T-helper 1 cell treated with Interleukin-12 subunit alpha and Interleukin-12 subunit beta and Interleukin-4 antibody, amounts not matched to agents 30 μg/mL and 1 μg/mL, for 36 hours (primary cell): ENCODE results near the gene OTOS.
A peak's percentile ranks its signal among the peaks of the same experiment; 100 is the strongest.

Experiments
- H3K27ac Mint-ChIP-seq: one replicate; pipeline ENCODE4 v1.8.0; 2021; ENCODE audit warnings: mild to moderate bottlenecking, mixed read lengths
- H3K27me3 Mint-ChIP-seq: one replicate; pipeline ENCODE4 v1.8.0; 2021; ENCODE audit warnings: low read depth, mixed read lengths
- H3K36me3 Mint-ChIP-seq: one replicate; pipeline ENCODE4 v1.8.0; 2021; ENCODE audit warnings: low read depth, mixed read lengths
- H3K4me1 Mint-ChIP-seq: one replicate; pipeline ENCODE4 v1.8.0; 2021; ENCODE audit warnings: low read depth, mixed read lengths
- H3K4me3 Mint-ChIP-seq: one replicate; pipeline ENCODE4 v1.8.0; 2021; ENCODE audit warnings: mild to moderate bottlenecking, moderate library complexity, mixed read lengths
- H3K9me3 Mint-ChIP-seq: one replicate; pipeline ENCODE4 v1.8.0; 2021; ENCODE audit warnings: mixed read lengths

OTOS gene

DNA sequence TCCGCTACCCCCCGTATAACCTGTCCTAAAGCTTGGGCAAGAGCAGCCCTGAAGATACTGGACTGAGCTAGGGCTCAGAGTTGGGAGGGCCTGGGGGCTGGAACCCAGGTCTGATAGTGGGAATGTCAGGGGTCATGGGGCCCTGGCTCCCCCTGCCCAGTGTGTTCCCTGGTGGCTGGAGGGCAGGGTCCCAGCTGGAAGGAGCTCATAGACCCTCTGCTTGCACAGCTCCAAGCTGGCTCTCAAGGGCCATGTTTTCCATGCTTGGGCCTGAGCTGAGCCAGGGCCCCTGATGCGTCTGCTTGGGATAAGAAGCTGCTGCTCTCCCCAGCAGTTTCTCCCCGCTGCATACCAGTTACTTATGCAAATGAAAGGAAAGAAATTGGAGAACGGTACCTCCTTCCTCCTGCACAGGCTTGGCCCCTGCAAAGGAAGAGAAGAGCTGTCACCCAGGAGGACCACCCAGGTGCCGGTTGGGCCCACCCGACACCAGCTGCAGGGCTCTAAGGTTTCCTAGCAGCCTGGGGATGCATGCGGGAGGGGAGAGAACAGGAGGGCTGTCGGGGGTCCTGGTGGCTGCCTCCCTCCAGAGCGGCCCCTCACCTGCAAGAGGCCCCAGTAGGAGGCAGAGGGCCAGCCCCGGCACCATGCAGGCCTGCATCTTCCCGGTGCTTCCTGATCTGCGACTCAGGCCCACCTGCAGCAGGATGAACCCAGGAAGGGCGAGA is 628 bp downstream of the OTOS start:
- Mint-ChIP-seq H3K27me3 (no peaks in the 10 kb centered on the region), H3K4me1 (peaks cover 13% of the 10 kb centered on the region), H3K36me3 (no peaks in the 10 kb centered on the region), H3K4me3 (no peak overlapping the region), H3K9me3 (no peaks in the 10 kb centered on the region), H3K27ac (no peak overlapping the region)

- Mint-ChIP-seq H3K4me3 (no peak overlapping the region), H3K4me1 (peaks cover 17% of the 10 kb centered on the region), H3K9me3 (no peaks in the 10 kb centered on the region), H3K27ac (no peak overlapping the region), H3K27me3 (no peaks in the 10 kb centered on the region), H3K36me3 (no peaks in the 10 kb centered on the region)
These were observed 1.4 kb downstream of the OTOS start for GRCh38 chr2:240139011-240139441.

- Mint-ChIP-seq H3K4me1 (peaks cover 17% of the 10 kb centered on the region), H3K27me3 (no peaks in the 10 kb centered on the region), H3K36me3 (no peaks in the 10 kb centered on the region), H3K27ac (no peak overlapping the region), H3K9me3 (no peaks in the 10 kb centered on the region), H3K4me3 (peak overlapping the region; percentile 3)
These were observed 2.0 kb downstream of the OTOS start for GRCh38 chr2:240138254-240138984.

DNA sequence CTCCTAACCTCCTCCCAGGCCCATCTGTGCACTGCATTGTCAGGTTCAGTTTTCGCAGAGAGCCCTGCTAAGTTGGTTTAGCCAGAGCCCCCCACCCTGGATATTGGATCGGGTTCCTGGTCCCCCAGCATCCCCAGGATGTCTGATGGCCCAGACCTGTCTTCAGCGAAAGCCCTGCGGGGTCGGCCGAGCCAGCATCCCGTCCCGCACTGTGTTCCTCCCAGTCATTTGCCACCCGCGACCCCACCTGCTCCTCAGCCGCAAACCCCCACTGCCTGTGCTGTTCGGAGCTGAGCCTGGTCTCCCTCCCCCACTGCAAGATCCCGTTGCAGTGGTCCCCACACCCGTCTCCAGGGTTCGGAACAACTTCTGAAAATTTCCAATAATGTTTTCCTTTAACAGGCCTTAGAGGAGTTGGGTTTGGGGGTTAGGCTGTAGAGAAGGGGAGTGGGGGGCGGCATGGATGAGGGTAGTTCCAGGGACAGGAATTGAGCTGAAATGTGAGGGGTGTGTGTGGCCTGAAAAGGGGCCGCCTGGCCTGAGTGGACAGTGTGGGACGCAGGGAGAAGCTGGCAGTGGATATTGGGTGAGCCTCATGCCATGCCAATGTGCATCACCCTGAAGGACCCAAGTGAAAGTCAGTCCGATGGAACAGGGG is 2.7 kb downstream of the OTOS start:
- H3K4me1 Mint-ChIP-seq: peaks cover 19% of the 10 kb centered on the region

DNA sequence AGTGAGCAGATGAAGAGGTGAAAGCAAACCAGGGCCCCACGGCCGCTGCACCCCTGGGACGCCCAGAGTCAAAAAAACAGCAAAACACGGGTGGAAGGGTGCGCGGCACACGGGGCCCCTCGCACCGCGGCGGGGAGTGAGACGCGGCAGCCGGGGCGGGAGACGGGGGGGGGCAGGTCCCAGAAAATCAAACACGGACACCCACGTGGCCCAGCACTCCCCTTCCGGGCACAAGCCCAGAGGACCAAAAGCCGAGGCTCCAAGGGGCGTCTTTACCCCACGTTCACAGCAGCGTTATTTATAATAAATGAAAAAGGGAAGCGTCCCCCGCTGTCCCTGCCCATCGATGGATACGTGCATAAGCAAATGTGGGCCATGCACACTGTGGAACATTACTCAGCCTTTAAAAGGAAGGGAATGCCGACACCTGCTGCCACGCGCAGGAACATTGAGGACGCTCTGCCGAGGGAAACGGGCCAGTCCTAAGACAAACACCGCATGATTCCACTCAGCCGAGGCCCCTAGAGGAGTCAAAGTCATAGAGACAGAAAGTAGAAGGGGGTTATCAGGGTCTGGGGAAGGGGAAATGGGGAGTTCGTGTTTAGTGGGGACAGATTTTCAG is 3.7 kb downstream of the OTOS start:
- no peak overlapping the region for H3K27ac Mint-ChIP-seq

More for the DNA sequence above, 2.7 kb downstream of the OTOS start:
- H3K27me3 Mint-ChIP-seq: no peaks in the 10 kb centered on the region
- no peaks in the 10 kb centered on the region for H3K9me3 Mint-ChIP-seq
- peaks cover 6% of the 10 kb centered on the region for H3K36me3 Mint-ChIP-seq
- H3K4me3 Mint-ChIP-seq: no peak overlapping the region
- no peak overlapping the region for H3K27ac Mint-ChIP-seq

GRCh38 chr2:240136013-240136670 is 4.3 kb downstream of the OTOS start, which contains the start of gene COPS9:
COPS9 (minus strand) TSS chr2:240136305; CDS start chr2:240136284, 21 bp downstream.
- H3K4me3 Mint-ChIP-seq: peak within 1 kb of the TSS; percentile 87
- H3K36me3 Mint-ChIP-seq: peaks cover 8% of the 10 kb centered on the region
- H3K4me1 Mint-ChIP-seq: peaks cover 19% of the 10 kb centered on the region
- peak within 1 kb of the TSS; percentile 79 for H3K27ac Mint-ChIP-seq
- H3K27me3 Mint-ChIP-seq: no peaks in the 10 kb centered on the region
- no peaks in the 10 kb centered on the region for H3K9me3 Mint-ChIP-seq

More for the DNA sequence above, 3.7 kb downstream of the OTOS start:
- no peaks in the 10 kb centered on the region for H3K27me3 Mint-ChIP-seq
- peaks cover 19% of the 10 kb centered on the region for H3K4me1 Mint-ChIP-seq
- H3K9me3 Mint-ChIP-seq: no peaks in the 10 kb centered on the region
- H3K36me3 Mint-ChIP-seq: peaks cover 8% of the 10 kb centered on the region
- peak overlapping the region; percentile 87 for H3K4me3 Mint-ChIP-seq

DNA sequence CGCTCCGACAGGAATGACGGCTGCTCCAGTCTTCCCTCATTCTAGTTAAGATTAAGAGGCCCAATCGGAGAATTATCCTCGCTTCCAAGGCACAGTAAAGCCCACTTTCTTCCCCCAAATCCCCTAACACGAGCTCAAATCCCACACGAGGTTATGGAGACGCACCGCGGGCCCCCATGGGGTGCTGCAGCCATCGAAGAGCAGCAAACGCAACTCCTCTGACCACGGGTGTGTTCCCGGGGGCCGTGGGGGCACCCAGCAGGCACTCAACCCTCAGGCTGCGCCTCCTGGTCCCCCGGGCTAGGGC is 4.8 kb downstream of the OTOS start:
- Mint-ChIP-seq H3K27me3 (no peaks in the 10 kb centered on the region), H3K36me3 (peaks cover 8% of the 10 kb centered on the region), H3K4me1 (peaks cover 19% of the 10 kb centered on the region), H3K9me3 (no peaks in the 10 kb centered on the region), H3K4me3 (peak overlapping the region; percentile 87), H3K27ac (peak overlapping the region; percentile 79)

DNA sequence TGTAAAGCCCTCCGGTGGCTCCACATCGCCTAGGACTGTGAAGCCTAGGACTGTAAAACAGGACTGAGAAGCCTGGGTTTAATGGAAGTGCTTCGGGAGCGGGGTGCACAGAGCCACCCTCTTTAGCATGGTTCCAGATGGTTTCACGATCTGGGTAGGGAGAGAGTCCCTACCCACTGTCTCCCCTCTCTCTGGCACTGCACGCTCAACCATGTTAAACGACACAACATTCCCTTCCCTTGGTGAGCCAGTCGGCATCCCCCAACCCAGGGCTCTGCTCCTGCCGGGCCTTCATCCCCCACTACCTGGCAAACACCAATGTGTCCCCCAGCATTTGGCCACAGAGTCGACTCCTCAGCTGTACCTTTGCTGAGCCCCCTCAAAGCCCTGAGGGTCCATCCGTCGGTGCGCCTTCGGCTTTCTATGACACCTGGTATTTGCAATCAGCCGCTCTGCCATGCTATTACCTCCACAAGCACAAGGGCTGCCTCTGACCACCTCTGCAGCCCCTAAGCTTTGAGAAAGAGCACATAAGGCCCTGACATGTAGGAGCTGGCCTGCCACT is 5.4 kb downstream of the OTOS start:
- Mint-ChIP-seq H3K27me3 (no peaks in the 10 kb centered on the region), H3K27ac (peak overlapping the region; percentile 79), H3K4me1 (peaks cover 19% of the 10 kb centered on the region), H3K4me3 (peak overlapping the region; percentile 87), H3K36me3 (peaks cover 10% of the 10 kb centered on the region), H3K9me3 (no peaks in the 10 kb centered on the region)

DNA sequence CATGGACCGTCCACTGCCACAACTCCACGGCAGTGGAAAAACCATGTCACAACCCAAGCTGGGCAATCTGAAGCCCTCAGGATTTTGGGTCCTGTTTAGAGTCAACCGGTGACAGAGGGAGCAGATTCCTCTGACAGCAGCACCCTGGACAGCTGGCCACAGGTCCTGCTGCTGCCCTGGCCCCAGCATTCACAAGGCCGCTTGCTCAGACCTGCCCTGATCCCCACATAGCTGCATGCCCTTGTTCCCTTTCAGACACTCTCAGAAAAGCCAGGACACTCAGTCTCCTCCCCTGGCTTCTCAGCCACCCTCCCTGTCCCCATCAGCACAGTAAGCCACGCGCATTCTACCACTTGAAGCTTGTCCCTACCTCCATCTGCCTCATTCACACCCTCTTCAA is 6.0 kb downstream of the OTOS start:
- peaks cover 16% of the 10 kb centered on the region for H3K36me3 Mint-ChIP-seq
- H3K27ac Mint-ChIP-seq: no peak overlapping the region
- no peaks in the 10 kb centered on the region for H3K9me3 Mint-ChIP-seq
- H3K4me3 Mint-ChIP-seq: peak overlapping the region; percentile 87
- H3K27me3 Mint-ChIP-seq: no peaks in the 10 kb centered on the region
- peaks cover 19% of the 10 kb centered on the region for H3K4me1 Mint-ChIP-seq

- Mint-ChIP-seq H3K9me3 (no peaks in the 10 kb centered on the region), H3K27ac (no peak overlapping the region), H3K4me3 (no peak overlapping the region), H3K36me3 (peaks cover 16% of the 10 kb centered on the region), H3K27me3 (no peaks in the 10 kb centered on the region), H3K4me1 (peaks cover 19% of the 10 kb centered on the region)
These were observed 7.1 kb downstream of the OTOS start for GRCh38 chr2:240133401-240133800.

DNA sequence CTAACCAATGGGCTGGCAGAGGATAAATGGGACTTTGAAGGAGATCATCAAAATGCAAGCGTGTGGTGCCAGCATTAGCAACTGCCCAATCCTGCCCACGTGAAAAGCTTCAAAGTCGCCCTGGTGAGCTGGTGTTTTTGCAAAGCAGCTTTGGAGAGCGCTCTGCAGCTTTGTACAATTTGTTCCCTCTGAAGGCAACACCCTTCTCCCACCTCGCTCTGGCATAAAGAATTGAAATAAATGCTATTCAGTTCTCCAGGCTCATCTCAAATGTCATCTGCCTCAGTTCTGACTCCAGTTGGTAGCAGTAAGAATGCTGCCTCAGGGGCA is 7.8 kb downstream of the OTOS start:
- Mint-ChIP-seq H3K4me3 (no peak overlapping the region), H3K27ac (no peak overlapping the region), H3K27me3 (no peaks in the 10 kb centered on the region), H3K9me3 (no peaks in the 10 kb centered on the region), H3K4me1 (peaks cover 19% of the 10 kb centered on the region), H3K36me3 (peaks cover 19% of the 10 kb centered on the region)

DNA sequence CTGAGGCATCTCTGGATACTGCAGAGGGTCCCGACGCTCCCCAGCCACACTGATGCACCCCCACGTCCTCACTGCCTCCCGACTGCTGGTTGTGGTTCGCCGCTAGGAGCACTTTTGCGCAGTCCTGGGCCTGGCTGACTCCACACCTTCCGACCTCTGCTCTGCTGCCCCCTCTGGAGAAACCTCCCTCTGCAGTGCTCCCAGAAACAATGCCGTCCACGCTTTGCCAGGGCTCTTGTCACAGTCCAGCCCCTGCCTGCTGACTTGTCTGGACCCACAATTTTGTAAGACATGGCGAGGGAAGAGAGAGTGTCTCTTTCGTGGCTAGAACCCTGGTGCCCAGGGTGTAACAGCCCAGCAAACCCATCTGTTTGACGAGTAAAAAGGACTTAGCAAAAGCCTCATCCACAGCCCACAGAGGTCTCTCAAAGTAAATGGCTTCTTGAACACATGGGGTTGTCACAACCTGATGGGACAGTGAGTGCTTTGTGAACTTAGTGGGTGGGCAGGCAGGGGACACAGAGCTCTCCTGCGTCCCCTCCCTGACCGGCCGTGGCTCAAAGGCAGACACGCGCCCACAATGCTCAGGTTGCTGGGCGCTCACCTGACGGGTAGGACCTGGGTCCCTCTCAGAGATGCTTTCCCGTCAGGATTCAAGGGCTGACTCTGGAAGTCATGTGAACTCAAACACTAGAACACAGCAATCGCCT is 8.4 kb downstream of the OTOS start:
- Mint-ChIP-seq H3K4me1 (peaks cover 17% of the 10 kb centered on the region), H3K36me3 (peaks cover 21% of the 10 kb centered on the region), H3K27ac (no peak overlapping the region), H3K9me3 (no peaks in the 10 kb centered on the region), H3K27me3 (no peaks in the 10 kb centered on the region), H3K4me3 (no peak overlapping the region)

GRCh38 chr2:240131296-240131695 is 9.2 kb downstream of the OTOS start:
- Mint-ChIP-seq H3K27ac (no peak overlapping the region), H3K36me3 (peaks cover 21% of the 10 kb centered on the region), H3K27me3 (no peaks in the 10 kb centered on the region), H3K9me3 (no peaks in the 10 kb centered on the region), H3K4me3 (no peak overlapping the region), H3K4me1 (peaks cover 15% of the 10 kb centered on the region)
